PFSK-1 (cell line): ENCODE data around the gene RPUSD1.

Source experiments
- FOXP2 ChIP-seq: optimal IDR thresholded peaks from 2 replicates; pipeline ENCODE3; 2011; ENCODE audit warnings: borderline replicate concordance, control low read depth, inconsistent platforms; ENCODE audit not compliant: insufficient read depth; ENCODE audit errors: extremely low read length, extremely low read depth
- POLR2AphosphoS5 ChIP-seq: IDR thresholded peaks from 2 replicates; pipeline ENCODE4 v1.6.1; 2012; ENCODE audit warnings: low read depth, mild to moderate bottlenecking, control low read depth, low read length, moderate library complexity
- REST ChIP-seq, 2 experiments: IDR thresholded peaks; 2 replicates each; pipeline versions ENCODE4 v1.6.1 to v1.8.0; 2011 to 2012; ENCODE audit warnings: low read depth in 2 of 2, low read length in 2 of 2, control low read depth in 1 of 2, inconsistent platforms in 1 of 2, mild to moderate bottlenecking in 1 of 2, moderate library complexity in 1 of 2; ENCODE audit not compliant: insufficient read depth in 1 of 2
- SIN3A ChIP-seq: IDR thresholded peaks from 2 replicates; pipeline ENCODE4 v1.6.1; 2012; ENCODE audit warnings: mild to moderate bottlenecking, low read length, moderate library complexity, borderline replicate concordance; ENCODE audit not compliant: insufficient read depth
- TAF1 ChIP-seq: IDR thresholded peaks from 2 replicates; pipeline ENCODE4 v1.6.1; 2012; ENCODE audit warnings: low read length, control low read depth, borderline replicate concordance; ENCODE audit not compliant: insufficient read depth

RPUSD1 gene

GRCh38 chr16:750485-750884 lies 37.7 kb downstream of the RPUSD1 start:
- TF ChIP-seq TAF1 (no peak), POLR2AphosphoS5 (no peak), SIN3A (no peak), REST (IDR thresholded peaks at IDR 0.05; ENCODE audit: insufficient read depth in 1 of 2, low read depth in 2 of 2, low read length in 2 of 2) (no peak), FOXP2 (no peak)

- no peak for TF ChIP-seq TAF1
Observed at GRCh38 chr16:749010-749409, 39.2 kb downstream of the RPUSD1 start.

GRCh38 chr16:747978-748746 lies 40.0 kb downstream of the RPUSD1 start:
- TF ChIP-seq TAF1 (no peak), FOXP2 (no peak), REST (IDR thresholded peaks at IDR 0.05; ENCODE audit: insufficient read depth in 1 of 2, low read depth in 2 of 2, low read length in 2 of 2) (no peak), POLR2AphosphoS5 (no peak), SIN3A (no peak)

GRCh38 chr16:746637-747036 lies 41.5 kb downstream of the RPUSD1 start:
- TF ChIP-seq SIN3A (no peak), FOXP2 (no peak), POLR2AphosphoS5 (no peak), TAF1 (no peak)

- TF ChIP-seq TAF1, result no peak
- no peak for TF ChIP-seq REST (IDR thresholded peaks at IDR 0.05; ENCODE audit: insufficient read depth in 1 of 2, low read depth in 2 of 2, low read length in 2 of 2)
- TF ChIP-seq POLR2AphosphoS5, result no peak
- no peak for TF ChIP-seq SIN3A
- TF ChIP-seq FOXP2, result no peak
Observed at GRCh38 chr16:745739-746138, 42.4 kb downstream of the RPUSD1 start.

- TF ChIP-seq TAF1 (no peak), POLR2AphosphoS5 (no peak), SIN3A (no peak)
Observed at GRCh38 chr16:743794-744500, 44.2 kb downstream of the RPUSD1 start.
